Psoas muscle (tissue), 8 donors: ENCODE data around the gene GLB1L. TPM values are rescaled to one million over a fixed set of nuclear protein-coding genes. Genes with fewer than 3 reads are reported as not detected.

Experiments used
- ATAC-seq, 4 donors: fragments of 200-7000 bp; cut with Tn5 transposase; one replicate each; pipeline ENCODE4 v1.9.1; 2020; ENCODE audit warnings: moderate library complexity in 3 of 4, mild to moderate bottlenecking in 2 of 4
- DNase-seq, 2 donors: peaks; one replicate each; pipeline ENCODE4 v3.0.0-alpha.2; 2020
- H3K27ac ChIP-seq: fragments of 200-600 bp; one replicate; pipeline ENCODE4 v1.8.0; 2022
- H3K27me3 ChIP-seq, 3 donors: fragments of 200-600 bp in 1 of 3; one replicate each; pipeline versions ENCODE4 v1.6.1 to v1.8.0; 2013 to 2022; ENCODE audit warnings: low read length in 2 of 3, mild to moderate bottlenecking in 2 of 3, moderate library complexity in 1 of 3; ENCODE audit not compliant: insufficient read depth in 3 of 3
- H3K36me3 ChIP-seq, 2 donors: fragments of 200-600 bp in 1 of 2; one replicate each; pipeline versions ENCODE4 v1.6.1 to v1.8.0; 2013 to 2022; ENCODE audit warnings: low read depth in 1 of 2, mild to moderate bottlenecking in 1 of 2, moderate library complexity in 1 of 2; ENCODE audit not compliant: insufficient read depth in 1 of 2
- H3K4me1 ChIP-seq: fragments of 200-600 bp; one replicate; pipeline ENCODE4 v1.8.0; 2022
- H3K4me3 ChIP-seq: fragments of 200-600 bp; one replicate; pipeline ENCODE4 v1.8.0; 2022; ENCODE audit warnings: mild to moderate bottlenecking
- H3K9me3 ChIP-seq: fragments of 200-600 bp; one replicate; pipeline ENCODE4 v1.8.0; 2022
- WGBS, 3 donors: extraction: QIAGEN DNeasy Blood & Tissue Kit; methylation state at CpG; one replicate each; pipeline versions ENCODE4 v1.1.6 to v1.1.7; 2013; 5-methylcytosine and 5-hydroxymethylcytosine counted together
- intact Hi-C, 2 donors: fragments of 100-400 bp; cut with DNase I; formaldehyde crosslinking; loops; one replicate each; pipeline versions ENCODE4 v1.11.0 to v1.14.2; 2022
- polyA plus RNA-seq, 3 donors: library from polyadenylated mRNA; stranded (reverse); fragments of 200-250 nt; gene quantifications; one replicate each; pipeline ENCODE4 v1.2.3, GENCODE V29; 2013
- total RNA-seq, 4 donors: library from RNA; stranded (reverse); fragmentation: NEBNext Ultra II Directional in 2 of 4; extraction: Animal tissue kit (Norgen Biotek cat#: 25700) in 2 of 4; gene quantifications; one replicate each; pipeline versions ENCODE4 v1.2.1 to v1.2.4, GENCODE V29; 2021 to 2023
- TF ChIP-seq, protein P1 (sequence below): fragments of 200-600 bp; IDR thresholded peaks from one replicate; pipeline ENCODE4 v1.8.0; 2022; ENCODE audit warnings: antibody characterized with exemption
- donor health status: healthy with polysubstance abuse.
- donor health status: DM: no; HTN: no; CAD: no; lungs with moderate emphysema.
- donor health status: Bipolar disorder and iron deficiency.
- donor health status: healthy.
- donor health status: DM: yes; HTN: yes; CAD: no.
- donor health status: DM: no; HTN: no; CAD: no.
- donor health status: DM: no; HTN: no; CAD: no.
- donor health status: DM: yes; HTN: yes; CAD: no.

The GLB1L gene
- total and polyA plus RNA-seq, 7 donors: 0.55 to 3.7 (median 0.90) TPM

- ATAC-seq: no peak
- DNase-seq: no peak
- Histone ChIP-seq H3K9me3 (no peaks in the 10 kb centered on the region), H3K36me3 (peaks cover 3 to 78% of the 10 kb centered on the region in 2 donors), H3K27ac (no peak overlapping the region), H3K27me3 (no peaks in the 10 kb centered on the region), H3K4me1 (peaks cover 15% of the 10 kb centered on the region), H3K4me3 (no peak overlapping the region)
- intact Hi-C loops: no loop called here
- 89 to 91% (median 91%) methylated on average over 24 of the region's 24 CpGs for WGBS, 3 donors
- TF ChIP-seq, protein P1, sequence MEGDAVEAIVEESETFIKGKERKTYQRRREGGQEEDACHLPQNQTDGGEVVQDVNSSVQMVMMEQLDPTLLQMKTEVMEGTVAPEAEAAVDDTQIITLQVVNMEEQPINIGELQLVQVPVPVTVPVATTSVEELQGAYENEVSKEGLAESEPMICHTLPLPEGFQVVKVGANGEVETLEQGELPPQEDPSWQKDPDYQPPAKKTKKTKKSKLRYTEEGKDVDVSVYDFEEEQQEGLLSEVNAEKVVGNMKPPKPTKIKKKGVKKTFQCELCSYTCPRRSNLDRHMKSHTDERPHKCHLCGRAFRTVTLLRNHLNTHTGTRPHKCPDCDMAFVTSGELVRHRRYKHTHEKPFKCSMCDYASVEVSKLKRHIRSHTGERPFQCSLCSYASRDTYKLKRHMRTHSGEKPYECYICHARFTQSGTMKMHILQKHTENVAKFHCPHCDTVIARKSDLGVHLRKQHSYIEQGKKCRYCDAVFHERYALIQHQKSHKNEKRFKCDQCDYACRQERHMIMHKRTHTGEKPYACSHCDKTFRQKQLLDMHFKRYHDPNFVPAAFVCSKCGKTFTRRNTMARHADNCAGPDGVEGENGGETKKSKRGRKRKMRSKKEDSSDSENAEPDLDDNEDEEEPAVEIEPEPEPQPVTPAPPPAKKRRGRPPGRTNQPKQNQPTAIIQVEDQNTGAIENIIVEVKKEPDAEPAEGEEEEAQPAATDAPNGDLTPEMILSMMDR: no peak
These were observed 34.9 kb downstream of the GLB1L start for GRCh38 chr2:219210196-219210885.

- ATAC-seq (no peak), DNase-seq (no peak)
- TF ChIP-seq, protein P1: no peak
- peaks cover 3 to 70% of the 10 kb centered on the region in 2 donors for H3K36me3 ChIP-seq
- H3K27ac ChIP-seq: no peak overlapping the region
- peaks cover 15% of the 10 kb centered on the region for H3K4me1 ChIP-seq
- intact Hi-C loops: no loop called here
- no peak overlapping the region for H3K4me3 ChIP-seq
- 76 to 83% (median 78%) methylated on average over 18 of the region's 18 CpGs for WGBS, 3 donors
- no peaks in the 10 kb centered on the region for H3K27me3 ChIP-seq
- no peaks in the 10 kb centered on the region for H3K9me3 ChIP-seq
These were observed 35.7 kb downstream of the GLB1L start for GRCh38 chr2:219209236-219210195.

DNA sequence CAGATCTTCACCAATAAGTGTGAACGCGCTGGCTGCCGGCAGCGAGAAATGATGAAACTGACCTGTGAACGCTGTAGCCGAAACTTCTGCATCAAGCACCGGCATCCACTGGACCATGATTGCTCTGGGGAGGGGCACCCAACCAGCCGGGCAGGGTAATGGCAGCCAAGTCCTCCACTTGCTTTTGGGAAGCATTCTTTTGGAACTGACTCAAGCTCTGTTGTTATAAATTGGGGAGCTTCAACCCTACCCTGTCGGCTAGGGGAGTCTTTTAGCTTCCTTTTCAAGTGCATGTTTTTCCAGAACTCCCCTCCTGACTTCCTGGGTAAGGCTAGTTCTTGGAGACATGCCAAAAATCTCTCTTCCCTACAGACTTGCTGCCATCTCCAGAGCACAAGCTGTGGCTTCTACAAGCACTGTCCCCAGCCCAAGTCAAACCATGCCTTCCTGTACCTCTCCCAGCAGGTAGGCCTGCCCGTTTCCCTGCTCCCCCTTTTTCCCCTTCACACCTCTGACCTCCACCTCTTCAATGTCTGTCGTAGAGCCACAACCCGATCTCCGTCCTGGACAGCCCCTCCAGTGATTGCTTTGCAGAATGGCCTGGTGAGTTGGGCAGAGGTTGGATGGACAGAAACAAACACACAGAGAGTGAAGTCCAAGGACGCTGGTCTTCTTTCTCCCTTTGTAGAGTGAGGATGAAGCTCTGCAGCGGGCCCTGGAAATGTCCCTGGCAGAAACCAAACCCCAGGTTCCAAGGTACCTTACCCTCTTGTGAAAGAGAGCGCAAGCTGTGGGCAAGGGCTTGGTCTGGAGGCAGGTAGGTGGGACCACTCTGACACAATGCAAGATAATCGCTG is 37.1 kb downstream of the GLB1L start:
- H3K27me3 ChIP-seq: no peaks in the 10 kb centered on the region
- peaks cover 3 to 56% of the 10 kb centered on the region in 2 donors for H3K36me3 ChIP-seq
- DNase-seq (no peak), ATAC-seq (no peak)
- intact Hi-C loops: no loop called here
- H3K4me1 ChIP-seq: peaks cover 15% of the 10 kb centered on the region
- H3K27ac ChIP-seq: peak overlapping the region; percentile 91
- no peaks in the 10 kb centered on the region for H3K9me3 ChIP-seq
- 72 to 79% (median 72%) methylated on average over 17 of the region's 17 CpGs for WGBS, 3 donors
- peak overlapping the region; percentile 75 for H3K4me3 ChIP-seq
- TF ChIP-seq, protein P1: no peak

DNA sequence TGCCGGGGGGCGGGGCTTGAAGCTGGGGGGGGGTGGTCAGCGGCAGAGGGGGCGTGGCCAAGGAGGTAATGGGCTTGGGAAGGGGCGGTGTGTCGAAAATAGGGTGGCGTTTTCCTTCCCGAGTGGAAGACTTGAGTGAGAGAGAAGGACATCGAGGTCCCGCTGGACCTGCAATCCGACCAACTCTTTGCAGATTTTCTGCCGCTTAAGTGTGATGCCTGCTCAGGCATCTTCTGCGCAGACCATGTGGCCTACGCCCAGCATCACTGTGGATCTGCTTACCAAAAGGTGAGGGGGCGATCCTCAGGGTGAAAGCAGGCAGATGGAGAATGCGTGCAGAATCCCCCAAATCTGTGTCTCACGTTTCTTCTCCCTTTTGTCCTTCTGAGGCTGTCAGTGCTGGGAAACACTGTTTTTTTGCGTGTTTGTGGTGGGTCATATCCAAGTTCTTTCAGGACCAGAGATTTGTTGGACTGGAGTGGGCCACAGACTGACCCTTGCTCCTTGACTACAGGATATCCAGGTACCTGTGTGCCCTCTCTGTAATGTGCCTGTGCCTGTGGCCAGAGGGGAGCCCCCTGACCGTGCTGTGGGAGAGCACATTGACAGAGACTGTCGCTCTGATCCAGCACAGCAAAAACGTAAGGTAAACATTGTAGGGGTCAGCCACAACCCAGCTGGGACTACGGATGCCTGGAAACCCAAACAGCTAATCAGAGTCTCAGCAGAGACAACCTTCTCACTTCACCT is 37.9 kb downstream of the GLB1L start:
- ATAC-seq: peak in 2 of 4 donors; percentile 1 to 19
- WGBS, 3 donors: 16 to 18% (median 17%) methylated on average over 21 to 22 of the region's 22 CpGs
- Histone ChIP-seq H3K36me3 (peaks cover 3 to 48% of the 10 kb centered on the region in 2 donors), H3K4me3 (peak overlapping the region; percentile 75), H3K9me3 (no peaks in the 10 kb centered on the region), H3K4me1 (peaks cover 15% of the 10 kb centered on the region), H3K27me3 (no peaks in the 10 kb centered on the region), H3K27ac (peak overlapping the region; percentile 91)
- intact Hi-C loops: no loop called here
- DNase-seq: no peak
- TF ChIP-seq, protein P1: no peak
